HG03139 (cell line): ENCODE data around the gene MEP1B.

ENCODE experiments used
- ATAC-seq: cut with Tn5 transposase; IDR thresholded peaks from one replicate; pipeline ENCODE4 v1.9.1; 2021; ENCODE audit not compliant: unreplicated experiment

Gene MEP1B

DNA sequence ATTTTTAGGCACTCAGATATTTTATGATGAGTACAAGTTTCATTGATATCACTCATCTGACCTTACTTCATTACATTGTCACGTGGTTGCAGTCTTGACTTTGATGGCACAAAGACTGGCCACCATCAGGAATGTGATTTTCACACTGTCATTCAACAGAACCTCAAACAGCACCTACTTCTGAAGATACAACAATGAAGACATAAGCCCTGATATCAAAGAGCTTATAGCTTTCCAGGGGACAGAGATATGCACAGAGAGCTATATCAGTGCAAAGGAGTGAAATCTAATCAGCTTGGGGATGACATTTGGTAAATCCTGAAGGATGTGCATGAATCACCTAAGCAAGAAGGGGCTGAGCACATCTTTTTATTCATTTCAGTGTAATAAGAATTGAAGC lies 72.3 kb downstream of the MEP1B start:
- ATAC-seq, result no peak

DNA sequence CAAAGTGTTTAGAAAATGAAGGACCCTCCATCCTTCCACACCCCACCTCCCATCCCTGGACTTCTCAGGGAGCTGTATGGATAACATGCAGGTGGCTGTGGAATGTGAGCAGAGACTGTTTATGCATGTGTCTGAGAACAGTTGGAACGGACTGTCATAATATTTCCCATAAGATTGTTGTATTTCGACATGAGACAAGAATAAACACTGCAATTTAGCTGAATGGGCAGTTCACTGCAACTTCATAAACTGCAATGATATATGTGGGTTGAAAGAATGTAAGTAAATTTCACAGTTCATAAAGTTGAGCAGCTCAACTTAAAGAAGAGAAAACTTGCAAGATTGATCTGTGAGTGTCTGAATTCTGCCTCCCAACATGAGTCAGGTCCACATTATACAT lies 74.6 kb downstream of the MEP1B start:
- ATAC-seq, result no peak

DNA sequence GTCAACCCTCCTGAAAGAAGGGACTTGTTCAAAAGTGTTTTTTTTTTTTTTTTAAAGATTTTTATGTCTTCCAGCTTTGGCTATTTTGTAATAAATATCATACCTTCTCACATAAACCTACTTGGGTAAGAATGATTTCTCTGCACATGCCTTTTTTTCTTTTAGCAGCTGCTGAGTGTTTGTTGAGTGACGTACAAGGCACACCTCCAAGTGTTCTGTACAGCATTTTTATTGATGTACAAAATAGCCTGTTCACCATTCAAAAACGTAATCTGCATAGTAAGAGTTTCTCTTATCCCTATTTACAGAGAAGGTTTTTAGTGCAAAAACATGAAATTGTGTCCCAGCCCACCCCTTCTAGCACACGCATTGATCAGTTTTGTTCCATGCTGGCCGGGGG lies 77.6 kb downstream of the MEP1B start:
- no peak for ATAC-seq
